SK-N-SH (cell line): ENCODE data around the gene MYO1D. TPM values are rescaled to one million over a fixed set of nuclear protein-coding genes. Genes with fewer than 3 reads are reported as not detected.

ENCODE experiments used
- CTCF ChIA-PET: fragments of 300-600, 350-600 bp; formaldehyde crosslinking; extraction: SDS; loops from one replicate; lab custom pipeline; 2021; lab: Yijun Ruan, JAX
- POLR2A ChIA-PET: fragments of 350-600 bp; sonication (Branson Sonifier 250); formaldehyde crosslinking; extraction: SDS; loops from one replicate; lab custom pipeline; 2020; ENCODE audit warnings: antibody characterized with exemption, inconsistent platforms; lab: Yijun Ruan, JAX
- DNase-seq: peaks from one replicate; pipeline ENCODE4 v3.0.0; 2012
- H2AFZ ChIP-seq: fragments of 200-600 bp; sonication (generic); 2 replicates; pipeline ENCODE4 v1.8.1; 2016; ENCODE audit warnings: antibody characterized with exemption, mild to moderate bottlenecking, low read depth
- H3F3A ChIP-seq: fragments of 200-600 bp; sonication (generic); replicated peaks from 2 replicates; pipeline ENCODE3; 2016; ENCODE audit warnings: antibody characterized with exemption, mild to moderate bottlenecking; ENCODE audit not compliant: insufficient read depth
- H3K27ac ChIP-seq, 2 experiments: fragments of 200-500 bp in 1 of 2; fragments of 200-600 bp in 1 of 2; sonication (Bioruptor generic) in 1 of 2; sonication (generic), shearing (Covaris generic) in 1 of 2; 2 replicates each; pipeline versions ENCODE4 v1.5.1 to v1.6.1; 2014 to 2016; ENCODE audit warnings: low read depth in 2 of 2, inconsistent platforms in 1 of 2, low read length in 1 of 2, mild to moderate bottlenecking in 1 of 2, mixed read lengths in 1 of 2
- H3K27me3 ChIP-seq: fragments of 200-600 bp; sonication (generic), shearing (Covaris generic); 2 replicates; pipeline ENCODE4 v1.6.1; 2016; ENCODE audit warnings: mixed run types; ENCODE audit not compliant: insufficient read depth
- H3K36me3 ChIP-seq, 2 experiments: fragments of 200-500 bp in 1 of 2; fragments of 200-600 bp in 1 of 2; sonication (Bioruptor generic) in 1 of 2; sonication (generic) in 1 of 2; replicated peaks in 1 of 2; 2 replicates each; pipeline versions ENCODE3 to v1.5.1; 2014 to 2016; ENCODE audit warnings: low read length in 1 of 2, mild to moderate bottlenecking in 1 of 2; ENCODE audit not compliant: insufficient read depth in 2 of 2, control insufficient read depth in 1 of 2
- H3K4me1 ChIP-seq, 2 experiments: fragments of 200-500 bp in 1 of 2; fragments of 200-600 bp in 1 of 2; sonication (Bioruptor generic) in 1 of 2; sonication (generic), shearing (Covaris generic) in 1 of 2; 2 replicates each; pipeline versions ENCODE4 v1.5.1 to v1.6.1; 2014 to 2016; ENCODE audit warnings: low read depth in 1 of 2, low read length in 1 of 2, mixed run types in 1 of 2; ENCODE audit not compliant: insufficient read depth in 2 of 2, control insufficient read depth in 1 of 2
- H3K4me2 ChIP-seq: fragments of 200-600 bp; sonication (generic), shearing (Covaris generic); 2 replicates; pipeline ENCODE4 v1.6.1; 2017; ENCODE audit warnings: mixed run types
- H3K4me3 ChIP-seq, 2 experiments: fragments of 200-500 bp in 1 of 2; fragments of 200-600 bp in 1 of 2; sonication (Bioruptor generic) in 1 of 2; sonication (generic), shearing (Covaris generic) in 1 of 2; 2 replicates each; pipeline versions ENCODE4 v1.5.1 to v1.8.1; 2014 to 2016; ENCODE audit warnings: low read depth in 2 of 2, inconsistent platforms in 1 of 2, low read length in 1 of 2, mild to moderate bottlenecking in 1 of 2, mixed read lengths in 1 of 2, moderate library complexity in 1 of 2
- H3K79me2 ChIP-seq: fragments of 200-600 bp; sonication (generic); 2 replicates; pipeline ENCODE4 v1.8.1; 2017; ENCODE audit warnings: mild to moderate bottlenecking; ENCODE audit not compliant: insufficient read depth
- H3K9ac ChIP-seq: fragments of 200-600 bp; sonication (generic); 2 replicates; pipeline ENCODE4 v1.6.1; 2017; ENCODE audit warnings: mixed run types
- H3K9me2 ChIP-seq: fragments of 200-600 bp; sonication (generic); 2 replicates; pipeline ENCODE4 v1.6.1; 2017; ENCODE audit warnings: mixed run types
- H3K9me3 ChIP-seq: fragments of 200-600 bp; sonication (generic); 2 replicates; pipeline ENCODE4 v1.6.1; 2017; ENCODE audit warnings: mixed run types, mild to moderate bottlenecking, moderate library complexity
- H4K20me1 ChIP-seq: fragments of 200-600 bp; sonication (generic); 2 replicates; pipeline ENCODE4 v1.6.1; 2017; ENCODE audit warnings: mild to moderate bottlenecking, mixed run types; ENCODE audit not compliant: insufficient read depth
- CHD2 ChIP-seq: fragments of 150-350 bp; IDR thresholded peaks from 2 replicates; pipeline ENCODE4 v1.6.1; 2018; ENCODE audit warnings: low read length; ENCODE audit not compliant: partially characterized antibody
- ELF1 ChIP-seq: IDR thresholded peaks from 2 replicates; pipeline ENCODE4 v1.4.0; 2012
- EP300 ChIP-seq, 2 experiments: IDR thresholded peaks; 2 replicates each; pipeline versions ENCODE4 v1.4.0 to v1.6.1; 2012; ENCODE audit warnings: borderline replicate concordance in 1 of 2, low read depth in 1 of 2, low read length in 1 of 2
- JUND ChIP-seq: IDR thresholded peaks from 2 replicates; pipeline ENCODE4 v1.4.0; 2012
- MAX ChIP-seq: IDR thresholded peaks from 2 replicates; pipeline ENCODE4 v1.4.0; 2012; ENCODE audit warnings: low read depth
- MEF2A ChIP-seq: IDR thresholded peaks from 2 replicates; pipeline ENCODE4 v1.4.0; 2012; ENCODE audit warnings: low read depth, borderline replicate concordance
- MXI1 ChIP-seq: IDR thresholded peaks from 2 replicates; pipeline ENCODE4 v1.6.1; 2012; ENCODE audit warnings: mild to moderate bottlenecking, low read depth, low read length, improper control_type of control experiment
- REST ChIP-seq: IDR thresholded peaks from 2 replicates; pipeline ENCODE4 v1.6.1; 2012; ENCODE audit warnings: mild to moderate bottlenecking, low read depth, low read length, moderate library complexity
- RXRA ChIP-seq: IDR thresholded peaks from 2 replicates; pipeline ENCODE4 v1.4.0; 2012; ENCODE audit warnings: low read depth, mild to moderate bottlenecking, borderline replicate concordance
- SIN3A ChIP-seq: IDR thresholded peaks from 2 replicates; pipeline ENCODE4 v1.6.1; 2012; ENCODE audit warnings: low read depth, mild to moderate bottlenecking, low read length, moderate library complexity, borderline replicate concordance
- TEAD4 ChIP-seq: IDR thresholded peaks from 2 replicates; pipeline ENCODE4 v1.4.0; 2012; ENCODE audit warnings: mild to moderate bottlenecking, borderline replicate concordance; ENCODE audit not compliant: insufficient read depth
- ZBTB33 ChIP-seq: IDR thresholded peaks from 2 replicates; pipeline ENCODE4 v1.4.0; 2012; ENCODE audit warnings: low read depth, borderline replicate concordance
- WGBS: methylation state at CpG from one replicate; pipeline ENCODE4 v1.1.6; 2017; ENCODE audit warnings: low lambda C conversion rate; 5-methylcytosine and 5-hydroxymethylcytosine counted together
- polyA plus RNA-seq, 3 experiments: library from polyadenylated mRNA; depleted of rRNA; stranded (reverse); fragments of >200 nt; gene quantifications; 2 replicates each; pipeline ENCODE4 v1.2.3, GENCODE V29; 2012

The MYO1D gene
- polyA plus RNA-seq, 1 of the 3 experiments (the other 2 are of a cell fraction): 20.4 TPM

GRCh38 chr17:32875923-32876416, 954 bp downstream of the MYO1D start (continued):
- no peak for TF ChIP-seq MEF2A
- no peak for TF ChIP-seq ZBTB33
- TF ChIP-seq REST: no peak
- TF ChIP-seq EP300 (IDR thresholded peaks at IDR 0.05; ENCODE audit: borderline replicate concordance in 1 of 2, low read depth in 1 of 2, low read length in 1 of 2): no peak
- TF ChIP-seq MAX: no peak

GRCh38 chr17:32875230-32875917, 1.6 kb downstream of the MYO1D start:
- WGBS: 88% methylated on average over 2 of the region's 2 CpGs
- peaks cover 0 to 8% of the 10 kb centered on the region in 2 experiments; a peak in 2 of 4 replicates for H3K4me1 ChIP-seq
- H3K27me3 ChIP-seq: no peaks in the 10 kb centered on the region
- peaks cover 36% of the 10 kb centered on the region for H3K79me2 ChIP-seq
- TF ChIP-seq ZBTB33: no peak
- TF ChIP-seq REST: no peak
- no peak for TF ChIP-seq RXRA
- TF ChIP-seq TEAD4: no peak
- no peak for TF ChIP-seq SIN3A
- no peak for TF ChIP-seq CHD2
- no peak for TF ChIP-seq ELF1
- no peak for TF ChIP-seq JUND
- TF ChIP-seq MXI1: no peak
- TF ChIP-seq, all 33 proteins: peak for 0
- CTCF ChIA-PET: interaction anchor here (1.1 to 5.4 kb wide), 18 partner anchors 10 to 104 kb away, joined by 3 to 162 read pairs (median 18); no protein-coding TSS in a partner anchor
- H2AFZ ChIP-seq: peak overlapping the region; percentile 81; the same call in 1 of the 2 replicates
- H3K9me2 ChIP-seq: no peaks in the 10 kb centered on the region
- DNase-seq: no peak
- peak overlapping the region; percentile 98 for H3K4me2 ChIP-seq
- no peak overlapping the region for H3K9ac ChIP-seq
- H3K36me3 ChIP-seq: no peaks in the 10 kb centered on the region
- peaks cover 4% of the 10 kb centered on the region for H3F3A ChIP-seq
- H3K27ac ChIP-seq: no peak overlapping the region; a peak in 2 of 4 replicates
- peak overlapping the region; percentile 76 to 95; a peak in 2 of 4 replicates for H3K4me3 ChIP-seq
- H3K9me3 ChIP-seq: no peaks in the 10 kb centered on the region
- POLR2A ChIA-PET: no interaction called here
- H4K20me1 ChIP-seq: peaks cover 8% of the 10 kb centered on the region
